Measurements from ENCODE around the gene FAM110A.

Gene FAM110A

GRCh38 chr20:833121-833449 is 430 bp upstream of the FAM110A start:
- no peak for TF ChIP-seq BHLHE40 (IDR thresholded peaks at IDR 0.05; ENCODE audit: borderline replicate concordance)
- TF ChIP-seq ARNT (IDR thresholded peaks at IDR 0.05) = no peak
- no peak for TF ChIP-seq NFRKB (IDR thresholded peaks at IDR 0.05)
- no peak for TF ChIP-seq SP1 (IDR thresholded peaks at IDR 0.05)
- no peak for TF ChIP-seq HDGF (IDR thresholded peaks at IDR 0.05; ENCODE audit: borderline replicate concordance)
- TF ChIP-seq FOXA1 (IDR thresholded peaks at IDR 0.05) = no peak
- TF ChIP-seq LEF1 (IDR thresholded peaks at IDR 0.05; ENCODE audit: borderline replicate concordance) = no peak
- no peak for TF ChIP-seq FOXM1 (IDR thresholded peaks at IDR 0.05; ENCODE audit: borderline replicate concordance)
- TF ChIP-seq ZNF384 (IDR thresholded peaks at IDR 0.05) = no peak
- no peak for TF ChIP-seq ELF4 (IDR thresholded peaks at IDR 0.05)
- no peak for TF ChIP-seq TARDBP (IDR thresholded peaks at IDR 0.05)
- no peak for TF ChIP-seq SUZ12 (IDR thresholded peaks at IDR 0.05)
- TF ChIP-seq L3MBTL2 (conservative IDR thresholded peaks at IDR 0.05) = no peak
- no peak for TF ChIP-seq CTBP1 (IDR thresholded peaks at IDR 0.05; ENCODE audit: borderline replicate concordance)
- TF ChIP-seq, protein P1, sequence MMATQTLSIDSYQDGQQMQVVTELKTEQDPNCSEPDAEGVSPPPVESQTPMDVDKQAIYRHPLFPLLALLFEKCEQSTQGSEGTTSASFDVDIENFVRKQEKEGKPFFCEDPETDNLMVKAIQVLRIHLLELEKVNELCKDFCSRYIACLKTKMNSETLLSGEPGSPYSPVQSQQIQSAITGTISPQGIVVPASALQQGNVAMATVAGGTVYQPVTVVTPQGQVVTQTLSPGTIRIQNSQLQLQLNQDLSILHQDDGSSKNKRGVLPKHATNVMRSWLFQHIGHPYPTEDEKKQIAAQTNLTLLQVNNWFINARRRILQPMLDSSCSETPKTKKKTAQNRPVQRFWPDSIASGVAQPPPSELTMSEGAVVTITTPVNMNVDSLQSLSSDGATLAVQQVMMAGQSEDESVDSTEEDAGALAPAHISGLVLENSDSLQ (IDR thresholded peaks at IDR 0.05) = no peak
- TF ChIP-seq FOXK2 (IDR thresholded peaks at IDR 0.05) = no peak
- CTCF ChIA-PET = interaction anchor here (0.6 kb wide), 2 partner anchors 15 to 30 kb away, joined by 3 read pairs; no protein-coding TSS in a partner anchor
- DNase-seq (ENCODE audit: extremely low spot score) = no peak
- POLR2A ChIA-PET = interaction anchor here (1.1 to 1.7 kb wide), 3 partner anchors 14 to 173 kb away, joined by 3 to 6 read pairs (median 3); no protein-coding TSS in a partner anchor

DNA sequence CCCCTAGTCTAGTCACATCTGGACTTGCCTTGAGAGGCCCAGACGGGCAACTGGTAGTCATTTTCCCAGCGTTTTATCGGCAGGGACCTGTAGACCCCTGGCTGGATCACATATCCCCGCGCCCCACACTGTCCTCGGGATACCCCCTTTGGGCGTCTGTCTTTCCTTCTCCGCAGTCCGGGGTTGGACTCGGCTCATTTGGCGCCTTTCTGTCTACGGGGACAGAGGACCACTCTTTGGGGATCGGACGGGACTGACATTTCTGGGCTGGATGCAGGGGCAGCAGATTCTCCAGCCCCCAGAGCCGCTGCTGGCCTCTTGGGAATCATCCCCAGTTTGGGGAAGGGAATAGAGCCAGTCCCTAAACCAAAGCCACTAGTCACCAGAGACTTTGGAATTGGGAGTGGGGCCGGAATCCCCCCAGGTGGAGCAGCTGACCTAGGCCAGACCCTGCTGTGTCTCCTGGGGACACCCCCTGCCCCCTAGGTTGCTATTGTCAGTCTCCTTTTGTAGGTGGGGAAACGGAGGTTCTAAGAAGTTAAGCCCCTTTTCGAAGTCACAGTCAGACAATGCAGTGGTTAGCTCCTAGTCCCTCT is 734 bp downstream of the FAM110A start:
- no peak for DNase-seq (ENCODE audit: extremely low spot score)
- POLR2A ChIA-PET = interaction anchor here (1.1 to 1.7 kb wide), 3 partner anchors 13 to 171 kb away, joined by 3 to 6 read pairs (median 3); no protein-coding TSS in a partner anchor
- TF ChIP-seq ZNF384 (IDR thresholded peaks at IDR 0.05) (no peak), LEF1 (IDR thresholded peaks at IDR 0.05; ENCODE audit: borderline replicate concordance) (no peak), FOXA1 (IDR thresholded peaks at IDR 0.05) (no peak)
- CTCF ChIA-PET = no interaction called here

DNA sequence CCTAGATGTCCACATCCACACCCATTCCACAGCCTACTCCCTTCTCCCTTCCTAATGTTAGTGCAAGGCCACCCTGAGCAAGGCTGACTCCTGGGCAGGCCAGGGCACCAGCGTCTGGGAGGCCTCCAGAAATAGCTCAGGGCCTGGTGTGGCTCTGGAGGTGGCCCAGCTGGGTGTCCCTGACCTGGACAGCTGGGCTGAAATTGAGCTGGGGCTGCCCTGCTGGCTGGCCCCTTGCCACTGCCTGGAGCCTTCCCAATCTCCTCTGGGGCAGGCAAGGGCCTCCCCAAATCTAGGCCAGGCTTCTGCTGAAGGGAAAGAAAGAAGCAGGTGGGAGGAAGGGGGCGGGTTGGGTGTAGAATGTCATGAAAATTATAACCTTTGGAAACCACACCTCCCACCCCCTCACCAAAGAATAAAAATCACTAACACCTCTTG is 2.1 kb downstream of the FAM110A start:
- TF ChIP-seq ARNT (IDR thresholded peaks at IDR 0.05) = no peak
- TF ChIP-seq NFRKB (IDR thresholded peaks at IDR 0.05) = no peak
- POLR2A ChIA-PET = no interaction called here
- CTCF ChIA-PET = no interaction called here
- DNase-seq (ENCODE audit: extremely low spot score) = no peak

DNA sequence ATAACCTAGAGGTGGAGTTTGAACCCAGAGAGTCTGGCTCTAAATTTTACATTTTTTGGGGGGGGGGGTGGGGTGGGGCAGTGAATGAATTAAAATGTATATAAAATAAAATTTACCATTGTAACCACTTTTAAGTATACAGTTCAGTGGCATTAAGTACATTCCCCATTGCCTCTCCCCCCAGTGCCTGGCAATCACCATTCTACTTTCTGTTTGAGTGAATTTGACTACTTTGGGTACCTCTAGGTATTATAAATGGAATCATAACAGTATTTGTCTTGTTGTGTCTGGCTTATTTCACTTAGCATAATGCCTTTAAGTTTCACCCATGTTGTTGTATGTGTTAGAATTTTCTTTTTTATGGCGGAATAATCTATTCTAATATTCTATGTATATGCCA is 2.7 kb downstream of the FAM110A start:
- POLR2A ChIA-PET = no interaction called here
- no peak for DNase-seq (ENCODE audit: extremely low spot score)
- CTCF ChIA-PET = no interaction called here
- TF ChIP-seq L3MBTL2 (conservative IDR thresholded peaks at IDR 0.05) = no peak
- TF ChIP-seq, protein P1 (IDR thresholded peaks at IDR 0.05) = no peak
- TF ChIP-seq HDGF (IDR thresholded peaks at IDR 0.05; ENCODE audit: borderline replicate concordance) = no peak
- TF ChIP-seq SUZ12 (IDR thresholded peaks at IDR 0.05) = no peak
- no peak for TF ChIP-seq ZNF384 (IDR thresholded peaks at IDR 0.05)
- no peak for TF ChIP-seq LEF1 (IDR thresholded peaks at IDR 0.05; ENCODE audit: borderline replicate concordance)
- TF ChIP-seq CTBP1 (IDR thresholded peaks at IDR 0.05; ENCODE audit: borderline replicate concordance) = no peak
- no peak for TF ChIP-seq ELF4 (IDR thresholded peaks at IDR 0.05)
- no peak for TF ChIP-seq ARNT (IDR thresholded peaks at IDR 0.05)

- POLR2A ChIA-PET = no interaction called here
- CTCF ChIA-PET = no interaction called here
- DNase-seq (ENCODE audit: extremely low spot score) = no peak
- TF ChIP-seq SUZ12 (IDR thresholded peaks at IDR 0.05) = no peak
- TF ChIP-seq SP1 (IDR thresholded peaks at IDR 0.05) = no peak
- no peak for TF ChIP-seq ELF4 (IDR thresholded peaks at IDR 0.05)
- TF ChIP-seq TARDBP (IDR thresholded peaks at IDR 0.05) = no peak
- TF ChIP-seq ARNT (IDR thresholded peaks at IDR 0.05) = no peak
- no peak for TF ChIP-seq ZNF384 (IDR thresholded peaks at IDR 0.05)
- no peak for TF ChIP-seq CTBP1 (IDR thresholded peaks at IDR 0.05; ENCODE audit: borderline replicate concordance)
- TF ChIP-seq, protein P1 (IDR thresholded peaks at IDR 0.05) = no peak
- no peak for TF ChIP-seq FOXM1 (IDR thresholded peaks at IDR 0.05; ENCODE audit: borderline replicate concordance)
- TF ChIP-seq L3MBTL2 (conservative IDR thresholded peaks at IDR 0.05) = no peak
- no peak for TF ChIP-seq FOXK2 (IDR thresholded peaks at IDR 0.05)
- TF ChIP-seq NFRKB (IDR thresholded peaks at IDR 0.05) = no peak
These were observed 5.5 kb downstream of the FAM110A start for GRCh38 chr20:839015-839414.

DNA sequence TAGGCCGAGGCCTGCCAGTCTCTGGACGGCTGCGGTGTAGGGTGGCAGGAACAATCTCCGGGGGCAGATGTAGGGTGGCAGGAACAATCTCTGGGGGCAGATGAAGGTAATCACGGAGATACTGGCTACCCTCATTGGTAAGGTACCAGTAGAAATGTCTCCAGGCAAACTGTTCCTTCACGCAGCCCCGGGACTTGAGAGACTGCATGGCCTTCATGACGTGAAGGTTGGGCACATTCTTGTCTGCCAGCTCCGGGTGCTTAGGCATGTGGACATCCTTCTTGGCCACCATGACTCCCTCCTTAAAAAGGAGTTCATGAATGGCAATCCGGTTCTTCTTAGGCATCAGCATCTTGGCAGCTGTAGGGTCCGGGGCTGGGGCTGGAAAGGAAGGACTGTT is 6.1 kb downstream of the FAM110A start:
- CTCF ChIA-PET = interaction anchor here (0.6 kb wide), 1 partner anchor 1849 kb away, joined by 3 read pairs; no protein-coding TSS in a partner anchor
- no peak for DNase-seq (ENCODE audit: extremely low spot score)
- POLR2A ChIA-PET = no interaction called here

More for the DNA sequence above, 6.1 kb downstream of the FAM110A start:
- TF ChIP-seq NFRKB (IDR thresholded peaks at IDR 0.05) = no peak
- no peak for TF ChIP-seq SP1 (IDR thresholded peaks at IDR 0.05)
- TF ChIP-seq L3MBTL2 (conservative IDR thresholded peaks at IDR 0.05) = no peak
- no peak for TF ChIP-seq ELF4 (IDR thresholded peaks at IDR 0.05)
- no peak for TF ChIP-seq ZNF384 (IDR thresholded peaks at IDR 0.05)
- TF ChIP-seq HDGF (IDR thresholded peaks at IDR 0.05; ENCODE audit: borderline replicate concordance) = no peak
- no peak for TF ChIP-seq LEF1 (IDR thresholded peaks at IDR 0.05; ENCODE audit: borderline replicate concordance)
- TF ChIP-seq ARNT (IDR thresholded peaks at IDR 0.05) = no peak
- TF ChIP-seq, protein P1 (IDR thresholded peaks at IDR 0.05) = no peak

Measured in HEK293T (cell line).